CD4-positive, alpha-beta T cell treated with Interleukin-15 for 4 hours (primary cell): ENCODE measurements around the gene GAS6.
"Not testable (repeated sequence)": the region's sequence is repeated elsewhere in the genome, so short reads cannot be mapped to it uniquely, and the experiment has no call there.

ENCODE experiments used
- DNase-seq: peaks from one replicate; pipeline ENCODE4 v3.0.0-alpha.2; 2020; ENCODE audit warnings: low spot score

The GAS6 gene

GRCh38 chr13:113806104-113806471, 57.8 kb downstream of the GAS6 start:
- DNase-seq, result no peak

GRCh38 chr13:113805431-113806103, 58.3 kb downstream of the GAS6 start:
- no peak for DNase-seq

GRCh38 chr13:113804703-113805430, 59.0 kb downstream of the GAS6 start:
- DNase-seq, result no peak

GRCh38 chr13:113804017-113804702, 59.7 kb downstream of the GAS6 start:
- DNase-seq, result no peak

- DNase-seq, result no peak
Measured at GRCh38 chr13:113803409-113804016, 60.4 kb downstream of the GAS6 start.

- no peak for DNase-seq
Measured at GRCh38 chr13:113802761-113803160, 61.1 kb downstream of the GAS6 start.

- no peak for DNase-seq
Measured at GRCh38 chr13:113802090-113802531, 61.8 kb downstream of the GAS6 start.

GRCh38 chr13:113801289-113801961, 62.5 kb downstream of the GAS6 start:
- DNase-seq, result no peak

- no peak for DNase-seq
Measured at GRCh38 chr13:113800576-113800926, 63.3 kb downstream of the GAS6 start.

- DNase-seq, result no peak
Measured at GRCh38 chr13:113798200-113798811, 65.6 kb downstream of the GAS6 start.

GRCh38 chr13:113796964-113797676, 66.8 kb downstream of the GAS6 start:
- no peak for DNase-seq

GRCh38 chr13:113796211-113796963, 67.5 kb downstream of the GAS6 start:
- no peak for DNase-seq

GRCh38 chr13:113795362-113795761, 68.5 kb downstream of the GAS6 start:
- not testable (repeated sequence) for DNase-seq

GRCh38 chr13:113794764-113795173, 69.1 kb downstream of the GAS6 start:
- DNase-seq, result no peak

- DNase-seq, result no peak
Measured at GRCh38 chr13:113794086-113794485, 69.8 kb downstream of the GAS6 start.

- no peak for DNase-seq
Measured at GRCh38 chr13:113793718-113794085, 70.2 kb downstream of the GAS6 start.

GRCh38 chr13:113792886-113793717, 70.8 kb downstream of the GAS6 start:
- no peak for DNase-seq

GRCh38 chr13:113792236-113792770, 71.6 kb downstream of the GAS6 start:
- no peak for DNase-seq

- no peak for DNase-seq
Measured at GRCh38 chr13:113791761-113792160, 72.1 kb downstream of the GAS6 start.
